ENCODE results near the gene CLIP2.
"Not testable (repeated sequence)": the region's sequence is repeated elsewhere in the genome, so short reads cannot be mapped to it uniquely, and the experiment has no call there.

The CLIP2 gene

GRCh38 chr7:74407958-74408357, 118.8 kb downstream of the CLIP2 start:
- DNase-seq: no peak

GRCh38 chr7:74409571-74409970, 120.4 kb downstream of the CLIP2 start:
- no peak for DNase-seq

DNA sequence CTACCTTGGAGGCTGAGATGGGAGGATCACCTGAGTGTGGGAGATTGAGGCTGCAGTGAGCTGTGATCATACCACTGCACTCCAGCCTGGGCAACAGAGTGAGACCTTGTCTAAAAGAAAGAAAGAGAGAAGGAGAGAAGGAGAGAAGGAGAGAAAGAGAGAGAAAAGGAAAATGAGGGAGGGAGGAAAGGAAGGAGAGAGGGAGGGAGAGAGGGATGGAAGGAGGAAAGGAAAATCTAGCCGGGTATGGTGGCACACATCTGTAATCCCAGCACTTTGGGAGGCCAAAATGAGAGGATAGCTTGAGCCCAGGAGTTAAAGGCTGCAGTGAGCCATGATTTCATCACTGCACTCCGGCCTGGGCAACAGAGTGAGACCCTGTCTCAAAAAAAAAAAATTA, 121.6 kb downstream of the CLIP2 start:
- no peak for DNase-seq

GRCh38 chr7:74411571-74411970, 122.4 kb downstream of the CLIP2 start:
- not testable (repeated sequence) for DNase-seq

DNA sequence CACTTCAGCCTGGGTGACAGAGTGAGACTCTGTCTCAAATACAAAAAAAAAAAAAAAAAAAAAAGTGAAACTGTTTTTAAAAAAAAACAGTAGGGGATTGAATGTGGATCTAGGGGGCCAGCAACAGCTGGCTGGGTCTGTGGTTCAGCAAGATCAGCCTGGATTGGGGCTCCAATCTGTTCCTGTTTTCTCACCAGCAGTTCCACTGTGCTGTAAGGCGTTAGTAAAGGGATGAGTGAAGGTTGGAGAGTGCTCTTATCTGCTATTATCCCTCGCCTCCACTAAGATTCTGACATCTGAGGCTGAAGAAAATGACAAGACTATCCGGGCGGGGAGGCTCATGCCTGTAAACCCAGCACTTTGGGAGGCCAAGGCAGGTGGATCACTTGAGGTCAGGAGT, 122.8 kb downstream of the CLIP2 start:
- DNase-seq: no peak

DNA sequence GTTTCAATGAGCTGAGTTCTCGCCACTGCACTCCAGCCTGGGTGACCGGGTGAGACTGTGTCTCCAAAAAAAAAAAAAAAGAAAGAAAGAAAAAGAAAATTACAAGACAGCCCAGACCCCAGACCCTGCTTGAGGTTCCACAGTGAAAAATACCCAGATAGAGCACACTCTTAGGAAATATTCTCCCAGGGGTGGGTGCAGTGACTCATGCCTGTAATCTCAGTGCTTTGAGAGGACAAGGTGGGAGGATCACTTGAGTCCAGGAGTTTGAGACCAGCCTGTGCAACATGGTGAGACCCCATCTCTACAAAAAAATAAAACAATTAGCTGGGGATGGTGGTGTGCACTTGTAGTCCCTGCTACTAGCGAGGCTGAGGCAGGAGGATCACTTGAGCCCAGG, 123.4 kb downstream of the CLIP2 start:
- no peak for DNase-seq

DNA sequence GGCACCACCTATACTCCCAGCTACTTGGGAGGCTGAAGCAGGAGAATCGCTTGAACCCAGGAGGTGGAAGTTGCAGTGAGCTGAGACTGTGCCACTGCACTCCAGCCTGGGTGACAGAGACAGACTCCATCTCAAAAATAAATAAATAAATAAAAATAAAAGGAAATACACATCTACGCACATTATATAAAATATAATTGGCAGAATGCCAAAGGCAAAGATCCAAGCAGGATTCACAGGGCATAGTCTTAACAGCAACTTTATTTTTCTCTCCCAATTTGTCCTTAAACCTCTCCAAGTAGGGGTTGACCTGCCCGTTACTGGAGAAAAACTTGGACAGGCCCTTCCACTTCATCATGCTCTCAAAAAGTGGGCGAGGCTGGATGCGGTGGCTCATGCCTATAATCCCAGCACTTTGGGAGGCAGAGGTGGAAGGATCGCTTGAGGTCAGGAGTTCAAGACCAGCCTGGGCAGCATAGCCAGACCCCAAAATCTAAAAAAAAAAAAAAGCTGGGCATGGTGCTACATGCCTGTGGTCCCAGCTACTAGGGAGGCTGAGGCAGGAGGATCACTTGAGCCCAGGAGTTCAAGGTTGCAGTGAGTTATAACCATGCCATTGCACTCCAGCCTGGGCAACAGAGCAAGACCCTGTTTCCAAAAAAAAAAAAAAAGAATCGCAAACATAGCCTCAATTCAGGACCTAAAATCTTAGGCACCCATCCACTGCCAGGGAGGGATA, 125.6 kb downstream of the CLIP2 start:
- DNase-seq: not testable (repeated sequence)

GRCh38 chr7:74417419-74417971, 128.3 kb downstream of the CLIP2 start:
- peak; percentile 77 for DNase-seq

DNA sequence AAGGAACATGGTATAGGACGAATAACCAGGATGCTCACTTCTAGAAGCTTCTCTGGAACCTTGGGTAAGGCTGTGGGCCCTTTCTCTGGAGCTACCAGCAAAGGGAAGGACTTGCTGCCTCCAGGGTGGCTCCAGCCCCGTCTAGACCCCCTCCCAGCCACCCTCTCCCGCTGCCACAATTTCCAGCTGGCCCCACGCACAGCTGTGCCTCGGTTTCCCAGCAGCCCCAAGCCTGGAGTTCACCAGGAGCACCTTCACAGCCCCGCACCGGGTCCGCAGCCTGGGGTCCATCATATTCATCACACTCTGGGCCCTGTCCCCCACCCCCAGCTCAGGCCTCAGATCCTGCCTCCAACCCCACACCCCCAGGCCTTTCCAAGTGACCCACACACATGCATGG, 128.9 kb downstream of the CLIP2 start:
- no peak for DNase-seq

- DNase-seq: no peak
Measured at GRCh38 chr7:74418538-74418937, 129.3 kb downstream of the CLIP2 start.

DNA sequence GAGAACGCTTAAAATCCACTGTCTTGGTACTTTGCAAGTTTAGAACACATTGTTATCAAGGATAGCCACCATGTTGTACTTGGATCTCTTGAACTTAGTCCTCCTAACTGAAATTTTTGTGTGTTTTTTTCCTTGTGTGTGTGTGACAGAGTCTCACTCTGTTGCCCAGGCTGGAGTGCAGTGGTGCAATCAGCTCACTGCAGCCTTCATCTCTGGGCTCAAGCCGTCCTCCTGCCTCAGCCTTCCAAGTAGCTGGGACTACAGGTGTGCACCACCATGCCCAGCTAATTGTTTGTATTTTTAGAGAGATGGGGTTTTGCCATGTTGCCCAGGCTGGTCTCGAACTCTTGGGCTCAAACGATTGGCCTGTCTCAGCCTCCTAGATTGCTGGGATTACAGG, 130.0 kb downstream of the CLIP2 start:
- not testable (repeated sequence) for DNase-seq

DNA sequence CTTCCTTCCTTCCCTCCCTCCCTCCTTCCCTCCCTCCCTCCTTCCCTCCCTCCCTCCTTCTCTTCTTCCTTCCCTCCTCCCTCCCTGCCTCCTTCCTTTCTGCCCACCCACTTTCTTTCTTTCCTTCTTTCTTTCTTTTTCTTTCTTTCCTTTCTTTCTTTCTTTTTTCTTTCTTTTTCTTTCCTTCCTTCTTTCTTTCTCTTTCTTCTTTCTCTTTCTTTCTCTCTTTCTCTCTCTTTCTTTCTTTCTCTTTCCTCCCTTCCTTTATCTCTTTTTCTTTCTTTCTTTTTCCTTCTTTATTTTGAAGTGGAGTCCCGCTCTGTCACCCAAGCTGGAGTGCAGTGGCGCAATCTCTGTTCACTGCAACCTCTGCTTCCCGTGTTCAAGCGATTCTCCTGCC, 130.8 kb downstream of the CLIP2 start:
- no peak for DNase-seq

GRCh38 chr7:74424291-74424880, 135.2 kb downstream of the CLIP2 start:
- no peak for DNase-seq

DNA sequence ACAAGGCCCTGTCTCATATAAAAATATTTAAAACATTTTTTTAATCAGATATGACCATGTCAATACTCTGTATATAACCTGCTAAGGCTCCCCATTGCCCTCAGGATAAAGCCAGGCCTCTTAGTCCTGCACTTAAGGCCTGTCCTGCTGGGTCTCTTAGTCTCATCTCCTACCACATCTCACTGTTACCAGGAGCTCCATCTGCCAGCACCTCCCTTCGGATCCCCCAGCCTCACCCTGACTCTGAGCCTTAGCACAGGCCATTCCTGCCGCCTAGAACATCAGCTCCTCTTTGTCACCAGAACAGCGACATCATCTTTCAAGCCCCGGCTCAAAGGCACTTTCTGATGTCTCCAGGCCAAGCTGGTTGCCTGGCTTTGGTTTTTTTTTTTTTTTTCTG, 138.8 kb downstream of the CLIP2 start:
- DNase-seq: no peak

DNA sequence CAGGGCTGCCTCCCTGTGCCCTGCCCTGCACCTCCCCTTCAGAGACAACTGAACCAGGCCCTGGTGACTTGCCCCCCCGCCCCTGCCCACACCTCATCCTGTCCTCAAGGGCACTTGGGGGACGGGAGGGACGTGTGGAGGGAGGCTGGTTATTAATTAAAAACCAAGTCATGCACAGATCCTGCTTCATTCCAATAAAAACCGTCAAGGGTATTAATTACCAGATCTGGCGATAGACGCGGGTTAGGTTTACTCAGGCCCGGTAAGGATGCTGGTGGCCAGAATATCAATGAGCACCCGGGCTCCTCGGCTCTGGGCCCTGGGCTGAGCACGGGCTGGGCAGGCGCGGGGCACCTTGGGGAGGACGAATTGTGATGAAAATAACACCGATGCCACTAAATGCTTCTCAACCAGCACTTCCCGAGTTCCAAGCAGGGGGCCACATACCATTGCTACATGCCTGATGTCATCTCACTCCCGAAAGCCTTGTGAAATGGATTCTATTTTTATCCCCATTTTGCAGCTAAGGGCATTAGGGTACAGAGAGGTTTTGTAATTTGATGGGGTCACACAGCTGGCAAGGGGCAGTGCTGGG, 140.0 kb downstream of the CLIP2 start:
- no peak for DNase-seq

DNA sequence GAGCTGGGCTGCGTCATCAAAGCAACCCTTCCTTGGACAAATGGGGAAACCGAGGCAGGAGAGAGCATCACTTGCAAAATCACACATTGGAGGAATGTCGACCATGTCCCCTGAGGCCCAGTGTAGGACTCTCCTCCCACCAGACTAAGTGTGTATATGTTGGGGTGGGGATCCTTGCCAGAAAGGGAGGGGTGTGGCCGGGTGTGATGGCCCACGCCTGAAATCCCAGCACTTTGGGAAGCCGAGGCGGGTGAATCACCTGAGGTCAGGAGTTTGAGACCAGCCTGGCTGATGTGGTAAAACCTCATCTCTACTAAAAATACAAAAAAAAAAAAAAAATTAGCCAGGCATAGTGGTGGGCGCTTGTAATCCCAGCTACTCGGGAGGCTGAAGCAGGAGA, 141.2 kb downstream of the CLIP2 start:
- DNase-seq: not testable (repeated sequence)

- no peak for DNase-seq
Measured at GRCh38 chr7:74430961-74431466, 141.8 kb downstream of the CLIP2 start.

GRCh38 chr7:74437291-74437571, 148.0 kb downstream of the CLIP2 start:
- DNase-seq: not testable (repeated sequence)

DNA sequence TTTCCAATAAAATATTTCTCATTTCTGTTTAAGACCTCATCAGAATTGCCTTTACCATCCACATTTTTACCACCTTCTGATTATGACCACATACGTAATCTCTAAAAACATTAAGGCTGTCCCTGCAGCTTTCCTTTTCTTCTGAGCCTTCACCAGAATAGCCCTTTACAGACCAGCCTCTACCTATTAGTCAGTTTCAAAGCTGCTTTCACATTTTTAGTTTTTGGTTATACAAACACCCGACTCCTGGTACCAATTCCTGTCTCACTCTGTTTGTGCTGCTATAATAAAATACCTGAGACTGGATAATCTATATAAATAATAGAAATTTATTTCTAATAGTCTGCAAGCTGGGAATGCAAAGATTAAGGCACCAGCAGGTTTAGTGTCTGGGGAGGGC, 149.1 kb downstream of the CLIP2 start:
- no peak for DNase-seq

GRCh38 chr7:74439541-74439940, 150.3 kb downstream of the CLIP2 start:
- DNase-seq: no peak

- not testable (repeated sequence) for DNase-seq
Measured at GRCh38 chr7:74440143-74440542, 150.9 kb downstream of the CLIP2 start.

- no peak for DNase-seq
Measured at GRCh38 chr7:74441801-74442200, 152.6 kb downstream of the CLIP2 start.

GRCh38 chr7:74443543-74444247, 154.5 kb downstream of the CLIP2 start:
- peak; percentile 66 for DNase-seq

DNA sequence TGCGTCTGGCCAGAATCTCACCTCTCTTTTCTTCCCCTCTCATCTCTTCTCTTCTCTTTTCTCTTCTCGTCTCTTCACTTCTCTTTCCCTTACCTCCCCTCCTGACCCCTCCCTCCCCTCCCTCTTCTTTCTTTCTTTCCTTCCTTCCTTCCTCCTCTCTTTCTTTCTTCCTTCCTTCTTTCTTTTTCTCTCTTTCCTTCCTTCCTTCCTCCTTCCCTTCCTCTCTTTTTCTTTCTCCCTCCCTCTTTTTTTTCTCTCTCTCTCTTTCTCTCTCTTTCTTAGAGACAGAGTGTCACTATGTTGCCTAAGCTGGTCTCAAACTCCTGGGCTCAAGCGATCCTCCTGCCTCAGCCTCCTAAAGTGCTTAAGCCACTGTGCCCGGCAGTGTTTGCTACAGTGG, 159.9 kb downstream of the CLIP2 start:
- DNase-seq: no peak

All from NCI-H69 (cell line).